DMS 273 (cell line): Measurements from ENCODE around the gene BTRC.
"Not testable (repeated sequence)": the region's sequence is repeated elsewhere in the genome, so short reads cannot be mapped to it uniquely, and the experiment has no call there.

Experiments
- DNase-seq: peaks from one replicate; lab custom pipeline; 2025; ENCODE audit not compliant: unreplicated experiment; lab: John Stamatoyannopoulos, UW

Gene BTRC

GRCh38 chr10:101341438-101341837, 12.5 kb upstream of the BTRC start:
- DNase-seq, result no peak

DNA sequence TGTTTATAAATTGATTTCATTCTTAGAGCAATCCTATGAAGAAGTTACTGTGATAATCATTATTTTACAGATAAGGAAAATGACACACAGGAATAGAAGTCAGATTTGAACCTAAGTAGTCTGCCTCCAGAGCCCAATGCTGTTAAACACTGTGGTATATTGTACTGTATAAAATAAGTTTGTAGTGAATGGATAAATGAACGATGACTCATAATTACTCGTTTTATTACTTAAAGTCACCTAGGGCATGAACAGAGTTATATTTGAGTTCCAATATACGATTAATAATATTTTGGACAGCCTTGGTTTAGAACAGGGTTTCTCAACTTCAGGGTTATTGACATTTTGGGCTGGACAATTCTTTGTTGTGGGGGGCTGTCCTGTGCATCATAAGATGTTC, 7.8 kb upstream of the BTRC start:
- DNase-seq, result no peak

GRCh38 chr10:101351017-101351416, 2.9 kb upstream of the BTRC start:
- DNase-seq, result no peak

DNA sequence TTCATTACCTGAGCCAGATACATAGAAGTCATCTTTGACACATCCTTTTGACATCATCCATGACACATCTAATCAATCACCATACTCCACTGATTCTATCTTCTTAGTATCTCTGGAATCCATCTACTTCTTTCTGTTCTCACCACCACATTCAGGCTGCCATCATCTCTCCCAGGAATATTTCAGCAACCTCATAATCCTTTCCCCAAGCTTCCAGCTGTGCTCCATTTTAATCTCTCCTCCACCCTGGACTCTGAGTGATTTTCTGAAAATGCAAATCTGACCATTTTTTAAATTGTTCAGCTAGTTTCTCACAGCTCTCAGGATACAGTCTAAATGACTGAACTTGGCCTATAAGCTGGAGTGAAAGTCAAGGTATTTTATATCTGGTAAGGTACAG, 2.5 kb upstream of the BTRC start:
- no peak for DNase-seq

DNA sequence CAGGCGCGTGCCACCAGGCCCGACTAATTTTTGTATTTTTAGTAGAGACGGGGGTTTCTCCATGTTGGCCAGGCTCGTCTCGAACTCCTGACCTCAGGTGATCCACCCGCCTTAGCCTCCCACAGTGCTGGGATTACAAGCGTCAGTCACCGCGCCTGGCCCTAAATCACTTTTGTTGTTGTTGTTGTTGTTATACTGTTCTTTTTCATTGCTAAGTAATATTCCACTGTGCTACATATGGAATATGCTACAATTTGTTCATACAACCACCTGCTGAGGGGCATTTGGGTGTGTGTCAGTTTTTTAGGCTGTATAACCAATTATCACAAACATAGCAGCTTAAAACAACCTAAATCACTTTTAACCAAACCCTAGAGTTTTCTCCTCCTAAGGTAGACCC, 1.1 kb upstream of the BTRC start:
- not testable (repeated sequence) for DNase-seq

- DNase-seq, result peak; percentile 71
These were observed 535 bp downstream of the BTRC start for GRCh38 chr10:101354328-101355071.

GRCh38 chr10:101355072-101355706, 1.2 kb downstream of the BTRC start:
- DNase-seq, result no peak

DNA sequence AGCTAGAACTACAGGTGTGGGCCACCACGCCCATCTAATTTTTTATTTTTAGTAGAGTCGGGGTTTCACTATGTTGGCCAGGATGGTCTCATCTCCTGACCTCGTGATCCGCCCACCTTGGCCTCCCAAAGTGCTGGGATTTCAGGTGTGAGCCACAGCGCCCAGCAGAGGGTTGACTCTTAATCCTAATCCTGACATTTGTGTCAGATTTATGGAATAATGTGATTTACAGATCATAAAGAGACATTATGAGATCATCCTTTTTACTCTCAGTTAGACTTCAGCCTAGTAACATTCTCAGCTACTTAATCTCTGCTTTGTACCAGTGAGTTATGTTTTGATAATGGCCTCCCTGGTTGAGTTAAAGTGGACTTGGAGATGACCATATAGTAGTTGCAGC, 2.2 kb downstream of the BTRC start:
- DNase-seq, result no peak

GRCh38 chr10:101357958-101358357, 4.0 kb downstream of the BTRC start:
- DNase-seq, result no peak

DNA sequence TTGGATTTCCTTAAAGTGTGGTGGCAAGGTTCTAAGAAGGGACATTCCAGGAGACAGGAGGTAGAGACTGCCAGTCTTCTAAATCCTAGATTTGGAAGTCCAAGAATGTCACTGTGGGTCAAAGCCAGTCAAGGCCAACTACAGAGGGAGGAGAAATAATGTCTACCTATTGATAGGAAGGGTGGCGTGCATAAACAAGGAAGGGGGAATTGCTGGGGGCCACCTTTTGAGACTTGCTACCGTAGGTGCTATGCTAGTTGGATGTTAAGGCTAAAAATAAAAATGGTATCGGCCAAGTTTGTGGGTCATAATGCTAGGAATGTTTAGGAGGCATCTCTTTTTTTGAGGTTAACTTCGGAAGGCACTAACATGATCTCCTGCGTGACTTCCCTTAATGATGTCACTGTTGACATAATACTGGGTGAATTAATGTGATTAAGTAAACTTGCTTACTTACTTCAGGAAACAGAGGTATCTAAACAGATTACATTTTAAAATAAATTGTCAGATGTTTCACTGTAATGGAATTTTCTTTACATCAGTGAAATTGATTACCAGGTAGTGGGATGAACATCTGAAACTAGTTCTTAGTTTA, 4.8 kb downstream of the BTRC start:
- DNase-seq, result no peak

DNA sequence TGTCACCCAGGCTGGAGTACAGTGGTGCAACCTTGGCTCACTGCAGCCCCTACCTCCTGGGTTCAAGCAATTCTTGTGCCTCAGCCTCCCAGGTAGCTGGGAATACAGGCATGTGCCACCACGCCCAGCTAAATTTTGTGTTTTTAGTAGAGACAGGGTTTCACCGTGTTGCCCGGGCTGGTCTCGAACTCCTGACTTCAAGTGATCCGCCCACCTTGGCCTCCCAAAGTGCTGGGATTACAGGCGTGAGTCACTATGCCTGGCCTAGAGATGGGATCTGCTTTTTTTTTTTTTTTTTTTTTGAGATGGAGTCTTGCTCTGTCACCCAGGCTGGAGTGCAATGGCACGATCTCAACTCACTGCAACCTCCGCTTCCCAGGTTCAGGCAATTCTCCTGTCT, 6.1 kb downstream of the BTRC start:
- not testable (repeated sequence) for DNase-seq

DNA sequence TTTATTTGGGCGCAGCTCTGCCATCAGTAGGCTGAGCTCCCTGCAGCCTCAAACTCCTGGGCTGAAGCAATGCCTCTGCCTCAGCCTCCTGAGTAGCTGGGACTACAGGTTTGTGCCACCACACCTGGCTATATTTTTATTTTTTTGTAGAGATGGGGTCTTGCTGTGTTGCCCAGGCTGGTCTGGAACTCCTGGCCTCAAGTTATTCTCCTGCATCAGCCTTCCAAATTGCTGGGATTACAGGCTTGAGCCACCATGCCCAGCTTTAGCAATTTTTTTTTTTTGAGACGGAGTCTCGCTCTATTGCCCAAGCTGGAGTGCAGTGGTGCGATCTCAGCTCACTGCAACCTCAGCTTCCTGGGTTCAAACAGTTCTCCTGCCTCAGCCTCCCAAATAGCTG, 6.9 kb downstream of the BTRC start:
- DNase-seq, result not testable (repeated sequence)

DNA sequence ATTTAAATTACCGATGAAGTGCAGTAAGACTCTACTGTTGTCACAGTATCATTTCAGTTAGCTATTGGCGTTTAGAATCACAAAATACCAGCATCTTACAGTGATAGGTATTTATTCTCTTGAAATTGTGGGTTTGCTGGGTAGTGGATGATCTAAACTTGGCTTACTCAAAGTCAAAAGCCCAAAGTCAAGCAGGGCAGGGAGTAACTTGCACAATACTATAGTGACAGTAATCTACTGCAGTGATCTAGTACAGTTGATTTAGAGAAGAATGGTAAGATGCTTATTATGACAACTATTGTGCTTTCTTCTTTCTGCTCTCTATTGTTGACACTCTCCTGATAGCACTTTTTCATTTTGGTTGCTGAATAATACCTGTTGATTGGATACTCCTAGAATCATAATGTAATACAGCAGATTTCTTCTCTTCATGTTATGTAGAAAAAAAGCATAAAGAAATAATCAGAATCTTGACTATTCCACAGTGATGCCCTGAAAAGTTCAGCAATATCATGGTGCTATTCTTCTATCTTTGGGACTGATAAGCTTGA, 10.0 kb downstream of the BTRC start:
- DNase-seq, result no peak

DNA sequence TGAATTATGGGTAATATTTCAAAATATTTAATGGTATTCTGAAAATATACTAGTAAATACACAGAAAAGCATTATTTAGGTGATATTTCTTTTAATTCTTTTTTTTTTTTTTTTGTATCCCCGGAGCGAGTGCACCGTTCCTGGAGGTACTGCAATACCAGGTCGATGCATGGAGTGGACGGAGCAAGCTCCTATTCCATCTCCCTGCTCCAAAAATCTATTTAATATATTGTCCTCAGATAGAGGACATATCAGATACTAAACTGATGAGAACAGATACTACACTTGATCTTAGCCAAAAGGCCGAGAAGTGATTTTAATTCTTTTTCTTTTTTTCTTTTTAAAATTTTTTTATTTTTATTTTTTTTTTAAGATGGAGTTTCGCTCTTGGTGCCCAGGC, 10.8 kb downstream of the BTRC start:
- no peak for DNase-seq

GRCh38 chr10:101367569-101368453, 13.8 kb downstream of the BTRC start:
- DNase-seq, result peak; percentile 25

DNA sequence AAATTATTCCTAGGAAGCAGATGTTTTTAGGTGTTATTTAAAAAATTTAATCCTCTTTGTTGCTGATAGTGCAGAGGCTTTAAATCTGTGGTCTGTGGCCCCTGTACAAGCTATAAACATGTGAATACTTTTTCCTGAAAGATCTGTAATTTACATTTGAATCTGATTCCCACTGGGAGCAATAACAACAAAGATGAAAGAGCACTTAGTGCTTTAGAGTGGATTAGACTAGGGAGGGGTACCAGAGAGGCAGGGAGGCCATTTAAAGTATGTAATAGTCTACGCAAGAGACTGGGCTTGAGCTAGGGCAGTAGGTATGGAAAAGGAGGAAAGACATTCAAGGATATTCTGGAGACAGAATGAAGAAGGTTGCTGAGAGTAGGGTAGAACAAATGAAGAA, 19.1 kb downstream of the BTRC start:
- no peak for DNase-seq

GRCh38 chr10:101373993-101374392, 20.0 kb downstream of the BTRC start:
- not testable (repeated sequence) for DNase-seq

DNA sequence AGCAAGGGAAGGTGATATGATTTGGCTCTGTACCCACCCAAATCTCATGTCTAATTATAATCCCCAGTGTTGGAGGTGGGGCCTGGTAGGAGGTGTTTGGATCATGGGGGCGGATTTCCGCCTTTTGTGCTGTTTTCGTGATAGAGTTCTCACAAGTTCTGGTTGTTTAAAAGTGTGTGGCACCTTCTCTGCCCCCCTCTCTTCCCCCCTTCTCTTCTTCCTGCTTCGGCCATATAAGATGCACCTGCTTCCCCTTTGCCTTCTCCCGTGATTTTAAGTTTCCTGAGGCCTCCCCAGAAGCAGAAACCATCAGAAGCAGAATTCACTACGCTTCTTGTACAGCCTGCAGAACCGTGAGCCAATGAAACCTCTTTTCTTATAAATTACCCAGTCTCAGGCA, 21.1 kb downstream of the BTRC start:
- DNase-seq, result no peak

- no peak for DNase-seq
These were observed 25.8 kb downstream of the BTRC start for GRCh38 chr10:101379663-101380352.

DNA sequence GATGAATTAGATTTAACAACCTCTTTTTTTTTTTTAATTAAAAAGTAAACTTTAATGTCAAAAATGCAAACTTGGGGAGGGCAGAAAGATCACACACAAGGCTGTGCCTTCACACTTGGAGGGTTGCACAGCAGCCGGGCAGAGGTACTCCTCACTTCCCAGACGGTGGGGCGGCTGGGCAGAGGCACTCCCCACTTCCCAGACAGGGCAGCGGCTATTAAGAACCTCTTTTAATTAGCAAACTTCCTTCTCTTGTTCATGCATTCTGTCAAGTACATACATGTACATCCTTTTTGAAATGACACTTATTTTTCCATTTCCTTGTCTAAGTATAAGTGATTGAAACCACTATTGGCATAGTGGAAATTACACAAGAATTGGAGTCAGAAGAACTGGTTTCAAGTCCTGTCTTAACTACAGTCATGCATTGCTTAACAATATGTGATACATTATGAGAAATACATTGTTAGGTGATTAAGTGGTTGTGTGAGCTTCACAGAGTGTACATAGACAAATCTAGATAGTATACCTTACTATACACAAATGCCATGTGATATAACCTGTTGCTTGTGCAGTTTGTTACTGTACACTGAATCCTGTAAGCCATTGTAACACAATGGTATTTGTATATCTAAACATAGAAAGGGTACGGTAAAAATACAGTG, 26.5 kb downstream of the BTRC start:
- no peak for DNase-seq
